ENCODE measurements around the gene ADH7. TPM values are rescaled to one million over a fixed set of nuclear protein-coding genes. Genes with fewer than 3 reads are reported as not detected.

The ADH7 gene
- total and polyA plus RNA-seq, 9 of the 15 experiments (the other 6 are each of a cell fraction or from before 2014, with no cell fraction given), result not detected

GRCh38 chr4:99362768-99363167 lies 72.4 kb downstream of the ADH7 start:
- no peak overlapping the region for H3K9ac ChIP-seq (ENCODE audit: insufficient read depth in 1 of 2, low read depth in 2 of 2, low read length in 2 of 2)
- no peaks in the 10 kb centered on the region for H3K9me1 ChIP-seq (ENCODE audit: control insufficient read depth, insufficient read depth, low read length)
- no peaks in the 10 kb centered on the region for H3K79me2 ChIP-seq (ENCODE audit: control insufficient read depth, insufficient read depth, low read length)
- H3K4me1 ChIP-seq (replicated peaks in 1 of 2; ENCODE audit: control insufficient read depth in 2 of 2, insufficient read depth in 2 of 2, low read length in 2 of 2), result no peaks in the 10 kb centered on the region
- DNase-seq (ENCODE audit: extremely low read depth in 1 of 4, low spot score in 3 of 4) (no peak), ATAC-seq (no peak), FAIRE-seq (no peak)
- ChIA-PET CTCF (ENCODE audit: low intra/inter-chr PET ratio) (no interaction called here), POLR2A (no interaction called here)
- no peaks in the 10 kb centered on the region for H3K9me3 ChIP-seq (replicated peaks; ENCODE audit: control insufficient read depth, insufficient read depth, low read depth, low read length)
- TF ChIP-seq PREB (CRISPR knock-in tag; IDR thresholded peaks at IDR 0.05), result no peak
- TF ChIP-seq TSC22D4 (tag; IDR thresholded peaks at IDR 0.05), result no peak
- no peak for TF ChIP-seq ZBTB2 (IDR thresholded peaks at IDR 0.05)
- TF ChIP-seq MGA (IDR thresholded peaks at IDR 0.05), result no peak
- no peak for TF ChIP-seq NFYB (IDR thresholded peaks at IDR 0.05; ENCODE audit: extremely low read depth, insufficient read length)
- TF ChIP-seq MYC (IDR thresholded peaks at IDR 0.05; ENCODE audit: low read depth, low read length), result no peak
- TF ChIP-seq MYC (CRISPR knock-in tag; IDR thresholded peaks at IDR 0.05; ENCODE audit: borderline replicate concordance, low read depth), result no peak
- TF ChIP-seq ZNF197 (CRISPR knock-in tag; IDR thresholded peaks at IDR 0.05; ENCODE audit: low read depth), result no peak
- intact Hi-C loops (cut with micrococcal nuclease) (no loop called here), in situ Hi-C loops (cut with MboI) (no loop called here)
- H3K36me3 ChIP-seq (ENCODE audit: control insufficient read depth, insufficient read depth, low read length), result no peaks in the 10 kb centered on the region
- no peak overlapping the region for H2AFZ ChIP-seq (ENCODE audit: low read depth, low read length)
- no peak overlapping the region for H3K27ac ChIP-seq (ENCODE audit: extremely low read depth, low read depth, low read length)
- no peaks in the 10 kb centered on the region for H4K20me1 ChIP-seq (replicated peaks; ENCODE audit: control insufficient read depth, insufficient read depth, low read length)
- H3K27me3 ChIP-seq (ENCODE audit: control insufficient read depth in 2 of 2, insufficient read depth in 2 of 2, low read length in 2 of 2), result no peaks in the 10 kb centered on the region
- no peak overlapping the region for H3K4me2 ChIP-seq (ENCODE audit: insufficient read depth, low read length)
- no peak overlapping the region for H3K4me3 ChIP-seq
- BruUV-seq (replicated peaks), result no TSS peak
